HEK293T (cell line): ENCODE data around the gene NOSTRIN.

Experiments used
- ELF4 ChIP-seq: fragments of 450-650 bp; IDR thresholded peaks from 2 replicates; pipeline ENCODE4 v1.6.1; 2017; ENCODE audit warnings: antibody characterized with exemption
- FOXK2 ChIP-seq: fragments of 450-650 bp; IDR thresholded peaks from 2 replicates; pipeline ENCODE4 v1.6.1; 2016; ENCODE audit warnings: mild to moderate bottlenecking
- PKNOX1 ChIP-seq: fragments of 450-650 bp; IDR thresholded peaks from 2 replicates; pipeline ENCODE4 v1.6.1; 2016
- SP1 ChIP-seq: fragments of 450-650 bp; IDR thresholded peaks from 2 replicates; pipeline ENCODE4 v1.6.1; 2017
- ZNF384 ChIP-seq: fragments of 450-650 bp; IDR thresholded peaks from 2 replicates; pipeline ENCODE4 v1.6.1; 2016

- TF ChIP-seq FOXK2 = no peak
- TF ChIP-seq SP1 = no peak
- TF ChIP-seq PKNOX1 = no peak
- no peak for TF ChIP-seq ZNF384
- no peak for TF ChIP-seq ELF4
Measured at GRCh38 chr2:168896783-168897182, 94.3 kb downstream of the NOSTRIN start.
